PFSK-1 (cell line): Measurements from ENCODE around the gene C1orf21.

Source experiments
- FOXP2 ChIP-seq: optimal IDR thresholded peaks from 2 replicates; pipeline ENCODE3; 2011; ENCODE audit warnings: borderline replicate concordance, control low read depth, inconsistent platforms; ENCODE audit not compliant: insufficient read depth; ENCODE audit errors: extremely low read length, extremely low read depth
- POLR2AphosphoS5 ChIP-seq: IDR thresholded peaks from 2 replicates; pipeline ENCODE4 v1.6.1; 2012; ENCODE audit warnings: low read depth, mild to moderate bottlenecking, control low read depth, low read length, moderate library complexity
- SIN3A ChIP-seq: IDR thresholded peaks from 2 replicates; pipeline ENCODE4 v1.6.1; 2012; ENCODE audit warnings: mild to moderate bottlenecking, low read length, moderate library complexity, borderline replicate concordance; ENCODE audit not compliant: insufficient read depth
- TAF1 ChIP-seq: IDR thresholded peaks from 2 replicates; pipeline ENCODE4 v1.6.1; 2012; ENCODE audit warnings: low read length, control low read depth, borderline replicate concordance; ENCODE audit not compliant: insufficient read depth
- TF ChIP-seq, protein P1 (sequence below), 2 experiments: IDR thresholded peaks; 2 replicates each; pipeline versions ENCODE4 v1.6.1 to v1.8.0; 2011 to 2012; ENCODE audit warnings: low read depth in 2 of 2, low read length in 2 of 2, control low read depth in 1 of 2, inconsistent platforms in 1 of 2, mild to moderate bottlenecking in 1 of 2, moderate library complexity in 1 of 2; ENCODE audit not compliant: insufficient read depth in 1 of 2

Gene C1orf21

DNA sequence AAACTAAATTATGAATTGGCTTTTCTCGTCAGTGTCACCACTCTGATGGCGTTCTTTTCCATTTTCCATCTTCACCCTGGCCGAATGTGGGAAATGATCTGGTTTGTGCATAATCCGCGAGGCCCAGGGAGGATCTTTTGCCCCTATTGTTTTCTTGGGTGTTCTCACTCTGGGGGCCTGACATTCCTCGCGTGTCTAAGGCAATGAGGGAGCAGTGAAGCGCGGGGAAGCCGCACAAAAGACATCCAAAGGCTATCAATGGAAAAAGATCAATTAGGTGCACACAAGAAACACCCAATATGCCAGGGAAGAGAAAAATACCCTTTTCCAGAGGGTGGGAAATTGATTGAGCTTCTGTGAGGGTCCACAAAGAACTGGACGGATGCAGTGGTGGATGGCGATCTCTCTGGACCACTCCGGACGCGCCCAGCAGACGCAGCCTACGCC, 941 bp upstream of the C1orf21 start:
- TF ChIP-seq, protein P1, sequence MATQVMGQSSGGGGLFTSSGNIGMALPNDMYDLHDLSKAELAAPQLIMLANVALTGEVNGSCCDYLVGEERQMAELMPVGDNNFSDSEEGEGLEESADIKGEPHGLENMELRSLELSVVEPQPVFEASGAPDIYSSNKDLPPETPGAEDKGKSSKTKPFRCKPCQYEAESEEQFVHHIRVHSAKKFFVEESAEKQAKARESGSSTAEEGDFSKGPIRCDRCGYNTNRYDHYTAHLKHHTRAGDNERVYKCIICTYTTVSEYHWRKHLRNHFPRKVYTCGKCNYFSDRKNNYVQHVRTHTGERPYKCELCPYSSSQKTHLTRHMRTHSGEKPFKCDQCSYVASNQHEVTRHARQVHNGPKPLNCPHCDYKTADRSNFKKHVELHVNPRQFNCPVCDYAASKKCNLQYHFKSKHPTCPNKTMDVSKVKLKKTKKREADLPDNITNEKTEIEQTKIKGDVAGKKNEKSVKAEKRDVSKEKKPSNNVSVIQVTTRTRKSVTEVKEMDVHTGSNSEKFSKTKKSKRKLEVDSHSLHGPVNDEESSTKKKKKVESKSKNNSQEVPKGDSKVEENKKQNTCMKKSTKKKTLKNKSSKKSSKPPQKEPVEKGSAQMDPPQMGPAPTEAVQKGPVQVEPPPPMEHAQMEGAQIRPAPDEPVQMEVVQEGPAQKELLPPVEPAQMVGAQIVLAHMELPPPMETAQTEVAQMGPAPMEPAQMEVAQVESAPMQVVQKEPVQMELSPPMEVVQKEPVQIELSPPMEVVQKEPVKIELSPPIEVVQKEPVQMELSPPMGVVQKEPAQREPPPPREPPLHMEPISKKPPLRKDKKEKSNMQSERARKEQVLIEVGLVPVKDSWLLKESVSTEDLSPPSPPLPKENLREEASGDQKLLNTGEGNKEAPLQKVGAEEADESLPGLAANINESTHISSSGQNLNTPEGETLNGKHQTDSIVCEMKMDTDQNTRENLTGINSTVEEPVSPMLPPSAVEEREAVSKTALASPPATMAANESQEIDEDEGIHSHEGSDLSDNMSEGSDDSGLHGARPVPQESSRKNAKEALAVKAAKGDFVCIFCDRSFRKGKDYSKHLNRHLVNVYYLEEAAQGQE (IDR thresholded peaks at IDR 0.05; ENCODE audit: insufficient read depth in 1 of 2, low read depth in 2 of 2, low read length in 2 of 2) = no peak
- TF ChIP-seq SIN3A = no peak
- TF ChIP-seq TAF1 = no peak
- no peak for TF ChIP-seq POLR2AphosphoS5
- no peak for TF ChIP-seq FOXP2

DNA sequence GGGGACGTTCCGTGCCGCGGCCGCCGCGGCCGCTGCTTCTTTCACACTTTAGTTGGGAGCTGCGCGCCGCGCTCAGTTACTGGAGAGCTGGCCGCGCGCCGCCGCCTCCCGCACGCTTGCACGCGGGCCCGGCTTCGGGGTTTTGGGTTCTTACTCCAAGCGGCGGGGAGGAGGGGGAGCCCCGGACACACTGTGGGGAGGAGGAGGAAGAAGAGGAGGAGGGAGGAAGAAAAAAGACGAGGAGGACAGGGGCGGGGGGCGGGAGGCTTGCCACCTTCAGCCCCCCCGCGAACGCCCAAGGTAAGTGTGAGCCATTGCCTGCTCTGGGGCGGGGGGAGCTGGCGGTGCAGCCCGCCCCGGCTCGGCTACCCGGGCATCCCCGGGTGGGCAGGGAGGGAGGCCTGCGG, 243 bp downstream of the C1orf21 start:
- TF ChIP-seq SIN3A (peak; percentile 23; the same call in 1 of the 2 replicates), FOXP2 (no peak), POLR2AphosphoS5 (peak; percentile 84), TAF1 (peak; percentile 82; the same call in 1 of the 2 replicates)
- TF ChIP-seq, protein P1 (IDR thresholded peaks at IDR 0.05; ENCODE audit: insufficient read depth in 1 of 2, low read depth in 2 of 2, low read length in 2 of 2) = 0 out of 4 replicates have a peak, but pooled peaks of 1 of the 2 experiments have one; percentile 13

DNA sequence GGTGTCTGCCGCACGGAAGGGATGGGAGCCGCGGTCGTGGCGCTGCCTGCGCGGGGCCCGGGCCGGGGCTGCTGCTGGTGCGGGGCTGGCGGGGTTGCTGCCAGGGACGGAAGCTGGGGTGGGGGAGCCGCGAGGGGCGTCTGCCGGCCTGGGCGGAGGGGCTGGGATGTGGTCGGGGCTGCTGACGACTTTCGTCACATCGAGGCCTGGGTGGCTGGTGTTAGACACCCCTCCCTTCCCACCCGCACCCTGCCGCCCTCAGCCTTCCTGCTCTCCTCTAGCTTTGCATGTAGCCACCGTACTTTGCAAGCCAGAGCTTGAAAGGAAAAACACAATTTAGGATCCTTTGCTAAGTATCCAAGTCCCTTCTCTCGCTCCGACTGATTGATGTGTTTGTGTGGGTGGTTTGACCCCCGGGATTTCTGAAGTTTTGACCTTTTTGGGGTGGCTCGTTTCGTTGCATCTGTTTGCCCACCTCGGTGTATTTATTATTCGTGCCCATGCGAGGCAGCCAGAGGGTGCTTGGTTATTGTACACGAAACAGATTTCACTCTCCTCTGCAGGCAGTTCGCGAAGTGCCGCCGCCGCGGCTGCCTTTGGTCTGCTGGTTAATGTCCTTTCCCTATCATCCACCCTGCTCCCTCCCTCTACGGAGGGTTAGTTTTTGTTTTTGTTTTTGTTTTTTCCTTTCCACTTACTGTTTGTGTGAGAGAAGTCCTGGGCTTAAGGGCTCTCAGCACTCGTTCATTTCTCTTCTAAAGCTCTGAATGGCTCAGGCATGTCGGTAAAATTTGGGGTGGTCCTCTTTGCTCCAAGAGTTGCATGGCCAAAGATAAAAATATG, 868 bp downstream of the C1orf21 start:
- TF ChIP-seq TAF1 (no peak), POLR2AphosphoS5 (no peak), SIN3A (no peak), FOXP2 (no peak)
- TF ChIP-seq, protein P1 (IDR thresholded peaks at IDR 0.05; ENCODE audit: insufficient read depth in 1 of 2, low read depth in 2 of 2, low read length in 2 of 2) = no peak

DNA sequence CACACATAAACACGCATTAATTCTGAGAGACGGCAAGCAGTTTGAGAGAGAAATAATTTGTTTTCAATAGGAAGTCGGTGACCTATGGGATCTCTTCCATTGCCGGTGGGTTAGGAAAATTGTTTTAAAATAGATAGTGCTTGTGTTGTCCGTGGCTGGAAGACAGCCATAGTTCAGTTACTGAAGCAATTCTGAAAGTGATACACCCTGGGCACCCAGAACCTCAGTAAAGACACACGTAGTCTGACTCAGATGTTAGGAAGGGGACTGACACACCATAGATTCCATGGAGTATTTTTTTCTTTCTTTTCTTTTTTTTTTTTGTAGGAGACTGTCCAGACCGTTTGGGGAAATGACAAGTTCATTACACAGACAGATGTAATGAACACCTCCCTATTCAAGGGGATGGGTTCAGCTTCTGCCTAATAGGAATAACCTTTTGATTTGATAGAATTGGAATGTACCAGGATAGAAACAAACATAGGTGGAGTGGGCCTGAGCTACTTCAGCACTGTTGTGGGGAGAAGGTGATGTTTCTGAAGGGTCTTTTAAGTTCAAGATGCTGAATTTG, 1.6 kb downstream of the C1orf21 start:
- TF ChIP-seq, protein P1 (IDR thresholded peaks at IDR 0.05; ENCODE audit: insufficient read depth in 1 of 2, low read depth in 2 of 2, low read length in 2 of 2) = no peak
- TF ChIP-seq SIN3A (no peak), POLR2AphosphoS5 (no peak), FOXP2 (no peak), TAF1 (no peak)
